Measurements from ENCODE around the gene CFI.

DNA sequence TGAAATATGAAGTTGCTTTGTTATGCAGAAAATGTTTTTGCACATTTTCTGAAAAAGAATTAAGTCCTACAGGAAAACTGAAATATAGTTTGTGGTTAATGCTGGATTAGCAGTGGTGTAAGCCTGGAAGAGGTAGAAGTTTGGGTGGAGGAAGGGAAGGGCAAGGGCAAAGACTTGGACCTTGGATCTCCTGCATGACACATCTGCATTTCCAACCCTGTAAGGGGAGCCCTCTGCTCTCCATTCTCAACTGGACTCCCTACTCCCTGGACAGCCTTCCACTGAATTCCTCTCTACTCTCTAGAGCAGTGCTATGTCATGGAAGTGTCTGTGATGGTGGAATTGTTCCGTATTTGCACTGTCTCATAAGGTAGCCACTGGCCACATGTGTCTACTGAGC, 103.1 kb downstream of the CFI start:
- TF ChIP-seq, protein P1, sequence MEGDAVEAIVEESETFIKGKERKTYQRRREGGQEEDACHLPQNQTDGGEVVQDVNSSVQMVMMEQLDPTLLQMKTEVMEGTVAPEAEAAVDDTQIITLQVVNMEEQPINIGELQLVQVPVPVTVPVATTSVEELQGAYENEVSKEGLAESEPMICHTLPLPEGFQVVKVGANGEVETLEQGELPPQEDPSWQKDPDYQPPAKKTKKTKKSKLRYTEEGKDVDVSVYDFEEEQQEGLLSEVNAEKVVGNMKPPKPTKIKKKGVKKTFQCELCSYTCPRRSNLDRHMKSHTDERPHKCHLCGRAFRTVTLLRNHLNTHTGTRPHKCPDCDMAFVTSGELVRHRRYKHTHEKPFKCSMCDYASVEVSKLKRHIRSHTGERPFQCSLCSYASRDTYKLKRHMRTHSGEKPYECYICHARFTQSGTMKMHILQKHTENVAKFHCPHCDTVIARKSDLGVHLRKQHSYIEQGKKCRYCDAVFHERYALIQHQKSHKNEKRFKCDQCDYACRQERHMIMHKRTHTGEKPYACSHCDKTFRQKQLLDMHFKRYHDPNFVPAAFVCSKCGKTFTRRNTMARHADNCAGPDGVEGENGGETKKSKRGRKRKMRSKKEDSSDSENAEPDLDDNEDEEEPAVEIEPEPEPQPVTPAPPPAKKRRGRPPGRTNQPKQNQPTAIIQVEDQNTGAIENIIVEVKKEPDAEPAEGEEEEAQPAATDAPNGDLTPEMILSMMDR (conservative IDR thresholded peaks at IDR 0.05; ENCODE audit: low read length), result no peak
- TF ChIP-seq EZH2phosphoT487 (IDR thresholded peaks at IDR 0.05; ENCODE audit: borderline replicate concordance), result no peak

All from Loucy (cell line).